EH (cell line): ENCODE results near the gene THEM4.

Experiments
- DNase-seq: peaks from one replicate; pipeline ENCODE4 v3.0.0-alpha.2; 2015; ENCODE audit warnings: low read depth

The THEM4 gene

GRCh38 chr1:151837884-151838221, 71.5 kb downstream of the THEM4 start:
- DNase-seq = no peak

DNA sequence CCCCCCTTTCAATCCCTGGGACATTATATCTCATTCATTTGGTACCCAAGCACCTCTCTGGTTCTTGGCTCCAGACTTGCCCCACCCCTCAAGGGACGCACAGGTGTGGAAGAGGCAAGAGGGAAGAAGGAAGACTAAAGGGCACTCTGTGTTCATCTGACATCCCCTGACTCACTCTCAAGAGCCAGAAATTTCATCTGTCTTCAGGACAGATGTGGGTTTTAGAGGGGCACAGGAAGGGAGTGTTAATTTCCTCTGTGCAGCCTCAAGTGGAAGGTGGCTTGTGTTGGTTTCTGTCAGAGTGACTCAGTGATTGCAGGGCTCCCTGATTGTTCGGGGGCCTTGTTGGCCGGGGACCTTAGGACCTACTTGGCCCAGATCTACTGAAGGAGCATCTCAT, 72.1 kb downstream of the THEM4 start:
- no peak for DNase-seq

DNA sequence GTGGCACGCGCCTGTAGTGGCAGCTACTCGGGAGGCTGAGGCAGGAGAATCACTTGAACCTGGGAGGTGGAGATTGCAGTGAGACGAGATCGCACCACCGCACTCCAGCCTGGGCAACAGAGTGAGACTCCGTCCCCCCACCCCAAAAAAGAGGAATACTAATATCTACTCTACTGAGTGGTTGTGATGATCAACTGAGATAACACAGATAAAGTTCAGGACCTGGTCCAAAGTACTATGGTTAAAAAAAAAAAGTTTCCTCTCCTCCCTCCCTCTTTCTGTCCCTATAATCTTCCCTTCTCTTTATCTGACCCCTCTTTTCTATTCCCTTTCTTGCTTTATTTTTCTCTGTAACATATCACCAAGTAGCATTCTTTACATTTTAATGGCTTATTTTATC, 73.7 kb downstream of the THEM4 start:
- no peak for DNase-seq

DNA sequence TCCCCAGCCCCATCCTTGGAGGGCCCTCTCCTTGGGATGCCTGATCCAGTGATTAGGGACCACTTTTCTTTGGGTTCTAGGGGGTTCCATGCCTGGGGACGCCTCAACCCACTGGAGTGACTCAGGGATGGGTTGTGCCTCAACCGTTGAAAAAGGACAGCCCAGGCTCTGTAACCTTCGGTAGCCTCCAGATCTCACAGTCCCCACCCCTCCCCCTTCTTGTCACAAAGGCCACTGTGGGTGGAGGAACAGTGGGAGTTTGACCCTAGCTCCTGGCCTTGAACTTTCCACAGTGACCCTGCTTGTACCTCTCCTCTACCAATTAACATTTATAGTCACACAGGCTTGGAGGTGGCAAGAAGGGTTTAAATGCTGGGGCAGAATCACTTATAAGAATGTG, 75.1 kb downstream of the THEM4 start:
- no peak for DNase-seq

- no peak for DNase-seq
Observed at GRCh38 chr1:151833172-151833900, 76.0 kb downstream of the THEM4 start.

DNA sequence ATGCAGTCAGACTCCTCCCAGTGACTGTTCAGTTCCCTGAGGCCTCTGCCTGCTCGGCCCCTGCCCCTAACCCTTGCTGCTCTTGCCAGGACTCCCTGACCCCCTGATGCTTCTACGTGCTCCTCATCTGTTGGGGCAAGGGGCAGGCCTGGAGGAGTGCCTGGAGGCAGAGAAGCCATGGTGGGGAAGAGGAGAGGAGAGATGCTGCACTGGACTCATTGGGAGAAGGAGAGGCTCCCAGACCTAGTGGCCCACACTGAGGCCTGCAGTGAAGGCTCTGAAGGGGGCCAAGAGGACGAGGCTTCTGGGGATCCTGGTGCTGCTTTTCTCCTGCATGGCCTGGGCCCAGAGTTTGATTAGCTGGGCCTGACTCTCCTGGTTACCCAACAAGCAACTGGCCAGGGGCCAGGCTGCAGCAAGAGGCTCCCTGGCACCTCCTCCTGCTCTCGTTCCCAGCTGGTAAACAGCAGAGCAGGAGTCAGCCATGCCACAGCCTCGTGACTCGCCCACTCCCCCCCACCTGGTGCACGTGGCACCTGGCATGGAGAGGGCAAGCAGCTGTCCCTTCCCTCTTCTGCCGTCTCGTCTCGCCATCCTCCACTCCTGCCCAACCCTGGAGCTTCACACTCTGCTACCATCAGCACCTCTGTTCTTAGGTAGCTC, 76.9 kb downstream of the THEM4 start:
- DNase-seq = peak; percentile 23

GRCh38 chr1:151831605-151832004, 77.7 kb downstream of the THEM4 start, which contains the start of gene RORC:
TSS of gene RORC (minus strand) at chr1:151831802. CDS start at chr1:151831764, 38 bp downstream.
- no peak for DNase-seq

DNA sequence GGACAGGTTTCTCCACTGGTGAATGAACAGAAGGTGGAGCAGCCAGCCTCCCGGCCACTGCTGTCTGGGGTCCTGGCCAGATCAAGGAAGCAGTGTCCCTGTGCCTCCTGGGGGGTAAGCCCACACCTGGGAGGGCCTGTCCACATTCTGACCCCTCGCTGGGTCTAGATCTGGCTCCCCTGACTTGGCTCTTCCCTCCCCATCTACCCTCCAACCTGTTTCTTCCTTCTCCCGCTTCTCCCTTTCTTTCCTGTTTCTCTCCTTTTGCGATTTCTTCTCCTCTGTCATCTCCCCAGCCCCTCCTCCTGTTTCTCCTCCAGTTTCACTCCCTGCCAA, 78.1 kb downstream of the THEM4 start:
- DNase-seq = no peak

- DNase-seq = no peak
Observed at GRCh38 chr1:151830055-151830454, 79.3 kb downstream of the THEM4 start.

DNA sequence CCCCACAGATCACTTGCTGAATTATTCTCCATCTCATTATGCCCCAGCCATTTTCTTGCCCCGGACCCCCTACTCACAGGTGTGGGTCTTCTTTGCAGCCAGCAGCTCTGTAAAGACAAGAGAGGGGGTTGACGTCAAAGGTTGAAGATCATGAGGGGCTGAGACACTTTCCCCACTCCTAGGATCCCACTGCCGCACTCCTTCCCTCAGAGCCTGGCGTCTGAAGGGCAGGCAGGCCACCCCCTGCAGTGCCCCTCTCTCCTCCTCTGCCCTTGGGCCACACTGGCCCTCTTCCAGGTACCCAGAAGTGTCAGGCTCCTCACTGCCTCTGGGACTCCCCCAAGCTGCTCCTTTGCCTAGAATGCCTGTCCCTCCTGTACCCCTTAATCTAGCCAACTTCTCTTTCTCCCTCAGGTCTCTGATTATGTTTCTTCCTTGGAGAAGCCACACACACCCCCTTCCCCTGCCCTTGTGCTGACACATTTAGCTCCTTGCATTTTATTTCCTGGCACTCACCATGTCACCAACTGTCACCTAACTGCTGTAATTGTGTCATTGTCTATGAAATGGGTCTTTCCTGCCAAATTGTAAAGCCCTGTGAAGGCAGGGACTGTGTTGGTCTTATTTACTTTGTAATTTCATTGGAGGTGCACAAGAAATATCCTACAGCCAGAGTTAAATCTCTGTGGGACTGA, 79.8 kb downstream of the THEM4 start:
- DNase-seq = no peak

DNA sequence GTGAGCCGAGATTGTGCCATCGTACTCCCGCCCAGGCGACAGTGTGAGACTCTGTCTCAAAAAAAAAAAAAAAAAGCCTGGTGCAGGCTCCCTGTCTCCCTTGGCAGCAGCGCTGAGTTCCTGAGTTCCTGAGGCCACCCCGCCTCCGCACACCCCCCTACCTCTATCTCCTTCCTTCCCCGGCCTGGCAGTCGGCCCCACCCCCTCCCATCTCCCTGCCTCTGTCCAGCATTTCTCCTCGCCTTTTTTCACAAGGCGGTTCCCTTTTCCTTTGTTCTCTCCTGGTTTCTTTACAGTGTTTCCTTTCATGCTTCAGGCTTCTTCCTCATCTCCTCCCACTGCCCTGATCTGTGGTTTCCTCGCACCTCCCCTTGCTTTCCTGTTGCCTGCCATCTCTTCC, 80.4 kb downstream of the THEM4 start:
- DNase-seq = peak; percentile 55

- no peak for DNase-seq
Observed at GRCh38 chr1:151827853-151828252, 81.5 kb downstream of the THEM4 start.

GRCh38 chr1:151825751-151826660, 83.3 kb downstream of the THEM4 start:
- no peak for DNase-seq

DNA sequence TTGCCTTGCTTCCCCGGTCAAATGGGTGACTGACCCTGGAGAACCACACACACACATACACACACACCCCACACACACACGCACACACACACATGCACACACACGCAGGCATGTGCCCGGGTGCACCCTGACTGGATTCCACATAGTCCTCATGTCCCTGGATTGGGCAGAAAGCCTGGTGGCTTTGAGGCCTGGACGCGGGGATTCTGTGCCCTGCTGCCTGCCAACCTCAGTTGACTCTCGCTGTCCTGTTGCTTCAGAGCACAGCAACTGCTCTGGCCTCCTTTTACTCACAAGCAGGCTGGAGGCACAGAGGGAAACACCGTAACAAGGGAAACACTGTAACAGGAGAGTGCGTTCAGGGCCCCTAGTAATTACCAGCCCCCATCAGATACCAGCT, 84.1 kb downstream of the THEM4 start:
- no peak for DNase-seq
